ENCODE results near the gene TBCE. TPM values are rescaled to one million over a fixed set of nuclear protein-coding genes. Genes with fewer than 3 reads are reported as not detected.

Gene TBCE
- total and polyA plus RNA-seq, 5 donors from 2014 or later = 13.9 to 21.4 (median 19.7) TPM

DNA sequence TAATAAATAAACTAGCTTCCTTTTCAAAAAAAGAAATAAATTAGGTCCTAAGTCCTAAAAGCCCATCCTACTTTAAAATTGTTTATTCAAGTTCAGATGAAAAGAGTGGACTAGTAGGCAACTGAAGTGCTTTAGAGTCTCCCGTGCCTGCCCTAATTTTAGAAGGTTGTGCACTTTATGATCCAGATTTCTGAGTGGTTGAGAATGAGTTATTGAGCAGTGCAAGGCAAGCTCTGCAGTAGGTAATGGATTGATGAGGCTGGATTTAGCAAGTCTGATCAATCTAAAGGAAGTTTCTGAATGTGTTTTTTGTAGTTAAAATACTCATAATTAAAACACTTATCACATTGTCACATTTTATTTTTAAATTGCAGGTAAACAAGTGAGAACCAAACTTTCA is 25.9 kb upstream of the TBCE start:
- Mint-ChIP-seq H3K4me1 (peaks cover 8 to 33% (median 18%) of the 10 kb centered on the region in 4 donors), H3K4me3 (no peak overlapping the region), H3K27me3 (no peaks in the 10 kb centered on the region), H3K9me3 (no peaks in the 10 kb centered on the region), H3K27ac (peak overlapping the region in 2 of 3 donors; percentile 48 to 56), H3K36me3 (peaks cover 31% of the 10 kb centered on the region)
- Histone ChIP-seq H3K36me3 (ENCODE audit: control insufficient read depth, insufficient read depth, low read length) (peaks cover 31% of the 10 kb centered on the region), H3K9me3 (ENCODE audit: control insufficient read depth in 2 of 2, low read length in 2 of 2) (no peaks in the 10 kb centered on the region), H3K27me3 (ENCODE audit: control insufficient read depth, insufficient read depth, low read length) (no peaks in the 10 kb centered on the region), H3K4me1 (ENCODE audit: control insufficient read depth, insufficient read depth, low read length, poor library complexity, severe bottlenecking) (peaks cover 12% of the 10 kb centered on the region), H3K4me3 (ENCODE audit: low read depth, low read length) (no peak overlapping the region), H3K27ac (ENCODE audit: insufficient read depth, low read length, poor library complexity, severe bottlenecking) (peak overlapping the region; percentile 8)
- ATAC-seq (ENCODE audit: low read depth in 2 of 2) (no peak), DNase-seq (no peak)

DNA sequence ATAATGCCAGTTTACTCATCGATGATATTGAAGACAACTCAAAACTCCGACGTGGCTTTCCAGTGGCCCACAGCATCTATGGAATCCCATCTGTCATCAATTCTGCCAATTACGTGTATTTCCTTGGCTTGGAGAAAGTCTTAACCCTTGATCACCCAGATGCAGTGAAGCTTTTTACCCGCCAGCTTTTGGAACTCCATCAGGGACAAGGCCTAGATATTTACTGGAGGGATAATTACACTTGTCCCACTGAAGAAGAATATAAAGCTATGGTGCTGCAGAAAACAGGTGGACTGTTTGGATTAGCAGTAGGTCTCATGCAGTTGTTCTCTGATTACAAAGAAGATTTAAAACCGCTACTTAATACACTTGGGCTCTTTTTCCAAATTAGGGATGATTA is 25.2 kb upstream of the TBCE start:
- H3K36me3 ChIP-seq (ENCODE audit: control insufficient read depth, insufficient read depth, low read length) = peaks cover 31% of the 10 kb centered on the region
- H3K27me3 Mint-ChIP-seq = no peaks in the 10 kb centered on the region
- no peaks in the 10 kb centered on the region for H3K27me3 ChIP-seq (ENCODE audit: control insufficient read depth, insufficient read depth, low read length)
- ATAC-seq (ENCODE audit: low read depth in 2 of 2) (no peak), DNase-seq (no peak)
- peaks cover 4 to 28% (median 12%) of the 10 kb centered on the region in 4 donors for H3K4me1 Mint-ChIP-seq
- H3K9me3 ChIP-seq (ENCODE audit: control insufficient read depth in 2 of 2, low read length in 2 of 2) = no peaks in the 10 kb centered on the region
- peaks cover 29% of the 10 kb centered on the region for H3K36me3 Mint-ChIP-seq
- H3K4me1 ChIP-seq (ENCODE audit: control insufficient read depth, insufficient read depth, low read length, poor library complexity, severe bottlenecking) = peaks cover 5% of the 10 kb centered on the region
- H3K27ac Mint-ChIP-seq = no peak overlapping the region
- no peaks in the 10 kb centered on the region for H3K9me3 Mint-ChIP-seq
- no peak overlapping the region for H3K4me3 ChIP-seq (ENCODE audit: low read depth, low read length)
- H3K27ac ChIP-seq (ENCODE audit: insufficient read depth, low read length, poor library complexity, severe bottlenecking) = no peak overlapping the region
- no peak overlapping the region for H3K4me3 Mint-ChIP-seq

DNA sequence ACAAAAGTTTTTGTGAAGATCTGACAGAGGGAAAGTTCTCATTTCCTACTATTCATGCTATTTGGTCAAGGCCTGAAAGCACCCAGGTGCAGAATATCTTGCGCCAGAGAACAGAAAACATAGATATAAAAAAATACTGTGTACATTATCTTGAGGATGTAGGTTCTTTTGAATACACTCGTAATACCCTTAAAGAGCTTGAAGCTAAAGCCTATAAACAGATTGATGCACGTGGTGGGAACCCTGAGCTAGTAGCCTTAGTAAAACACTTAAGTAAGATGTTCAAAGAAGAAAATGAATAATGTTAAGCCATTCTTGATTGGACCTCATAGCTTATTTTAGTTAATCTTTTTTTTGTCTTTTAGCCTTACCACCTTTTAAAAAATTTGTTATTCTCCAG is 24.8 kb upstream of the TBCE start:
- H3K4me3 ChIP-seq (ENCODE audit: low read depth, low read length) = no peak overlapping the region
- Mint-ChIP-seq H3K4me3 (no peak overlapping the region), H3K9me3 (no peaks in the 10 kb centered on the region), H3K27ac (no peak overlapping the region), H3K4me1 (peaks cover 0 to 23% (median 10%) of the 10 kb centered on the region in 4 donors), H3K27me3 (no peaks in the 10 kb centered on the region), H3K36me3 (peaks cover 28% of the 10 kb centered on the region)
- H3K4me1 ChIP-seq (ENCODE audit: control insufficient read depth, insufficient read depth, low read length, poor library complexity, severe bottlenecking) = peaks cover under 1% of the 10 kb centered on the region
- DNase-seq (no peak), ATAC-seq (ENCODE audit: low read depth in 2 of 2) (no peak)
- peaks cover 31% of the 10 kb centered on the region for H3K36me3 ChIP-seq (ENCODE audit: control insufficient read depth, insufficient read depth, low read length)
- H3K27ac ChIP-seq (ENCODE audit: insufficient read depth, low read length, poor library complexity, severe bottlenecking) = no peak overlapping the region
- H3K9me3 ChIP-seq (ENCODE audit: control insufficient read depth in 2 of 2, low read length in 2 of 2) = no peaks in the 10 kb centered on the region
- no peaks in the 10 kb centered on the region for H3K27me3 ChIP-seq (ENCODE audit: control insufficient read depth, insufficient read depth, low read length)

DNA sequence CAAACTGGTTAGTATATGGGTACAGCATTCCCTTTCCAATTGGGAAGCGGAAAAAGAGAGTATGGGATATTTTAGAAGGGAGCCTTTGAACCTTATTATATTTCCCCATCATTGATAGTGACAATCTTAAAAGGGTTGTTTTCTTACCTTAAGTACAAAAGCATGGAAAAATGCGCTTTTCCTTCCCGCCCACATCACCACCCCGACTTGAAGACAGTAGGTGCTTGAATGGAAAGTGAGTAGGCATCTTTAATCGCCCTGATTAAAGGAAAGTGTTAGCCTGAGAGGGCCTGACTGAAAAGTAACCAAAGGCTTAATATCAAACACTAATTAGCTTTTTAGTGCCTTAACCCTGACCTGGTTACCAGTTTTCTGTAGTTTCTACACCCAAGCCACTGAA is 23.5 kb upstream of the TBCE start:
- no peaks in the 10 kb centered on the region for H3K9me3 Mint-ChIP-seq
- no peak overlapping the region for H3K4me3 ChIP-seq (ENCODE audit: low read depth, low read length)
- H3K27me3 Mint-ChIP-seq = no peaks in the 10 kb centered on the region
- DNase-seq = no peak
- peaks cover 23% of the 10 kb centered on the region for H3K36me3 ChIP-seq (ENCODE audit: control insufficient read depth, insufficient read depth, low read length)
- H3K4me1 Mint-ChIP-seq = peaks cover 0 to 18% (median 9%) of the 10 kb centered on the region in 4 donors
- no peaks in the 10 kb centered on the region for H3K27me3 ChIP-seq (ENCODE audit: control insufficient read depth, insufficient read depth, low read length)
- ATAC-seq (ENCODE audit: low read depth in 2 of 2) = no peak
- H3K9me3 ChIP-seq (ENCODE audit: control insufficient read depth in 2 of 2, low read length in 2 of 2) = no peaks in the 10 kb centered on the region
- H3K36me3 Mint-ChIP-seq = peaks cover 28% of the 10 kb centered on the region
- no peak overlapping the region for H3K4me3 Mint-ChIP-seq
- H3K4me1 ChIP-seq (ENCODE audit: control insufficient read depth, insufficient read depth, low read length, poor library complexity, severe bottlenecking) = no peaks in the 10 kb centered on the region
- peak overlapping the region in 1 of 3 donors; percentile 56 for H3K27ac Mint-ChIP-seq
- H3K27ac ChIP-seq (ENCODE audit: insufficient read depth, low read length, poor library complexity, severe bottlenecking) = no peak overlapping the region

DNA sequence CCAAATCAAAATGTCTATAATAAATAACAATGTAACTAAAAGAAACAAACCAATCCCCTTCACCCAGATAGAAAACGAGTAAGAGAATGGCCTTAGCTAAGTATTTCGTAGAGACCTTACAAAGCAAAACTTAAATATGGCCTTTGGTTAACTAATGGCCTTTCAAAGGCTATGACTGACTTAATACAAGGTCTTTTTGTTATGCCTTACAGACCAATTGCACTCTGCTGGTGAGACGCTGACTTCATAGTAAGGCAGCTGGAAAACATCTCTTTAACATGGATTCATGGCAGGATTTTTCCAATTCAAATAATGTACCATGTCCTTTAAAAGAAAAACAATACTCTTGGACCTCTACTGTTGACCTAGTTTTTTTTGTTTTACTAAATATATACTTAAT is 15.8 kb upstream of the TBCE start:
- H3K4me3 Mint-ChIP-seq = no peak overlapping the region
- no peak overlapping the region for H3K4me3 ChIP-seq (ENCODE audit: low read depth, low read length)
- no peak overlapping the region for H3K27ac Mint-ChIP-seq
- no peaks in the 10 kb centered on the region for H3K27me3 ChIP-seq (ENCODE audit: control insufficient read depth, insufficient read depth, low read length)
- ATAC-seq (ENCODE audit: low read depth in 2 of 2) = no peak
- DNase-seq = no peak
- no peaks in the 10 kb centered on the region for H3K4me1 Mint-ChIP-seq
- H3K36me3 ChIP-seq (ENCODE audit: control insufficient read depth, insufficient read depth, low read length) = no peaks in the 10 kb centered on the region
- H3K9me3 Mint-ChIP-seq = peaks cover 0 to 2% (median 0%) of the 10 kb centered on the region in 7 donors
- no peaks in the 10 kb centered on the region for H3K4me1 ChIP-seq (ENCODE audit: control insufficient read depth, insufficient read depth, low read length, poor library complexity, severe bottlenecking)
- H3K36me3 Mint-ChIP-seq = peaks cover 3% of the 10 kb centered on the region
- H3K9me3 ChIP-seq (ENCODE audit: control insufficient read depth in 2 of 2, low read length in 2 of 2) = no peaks in the 10 kb centered on the region
- no peaks in the 10 kb centered on the region for H3K27me3 Mint-ChIP-seq
- no peak overlapping the region for H3K27ac ChIP-seq (ENCODE audit: insufficient read depth, low read length, poor library complexity, severe bottlenecking)

DNA sequence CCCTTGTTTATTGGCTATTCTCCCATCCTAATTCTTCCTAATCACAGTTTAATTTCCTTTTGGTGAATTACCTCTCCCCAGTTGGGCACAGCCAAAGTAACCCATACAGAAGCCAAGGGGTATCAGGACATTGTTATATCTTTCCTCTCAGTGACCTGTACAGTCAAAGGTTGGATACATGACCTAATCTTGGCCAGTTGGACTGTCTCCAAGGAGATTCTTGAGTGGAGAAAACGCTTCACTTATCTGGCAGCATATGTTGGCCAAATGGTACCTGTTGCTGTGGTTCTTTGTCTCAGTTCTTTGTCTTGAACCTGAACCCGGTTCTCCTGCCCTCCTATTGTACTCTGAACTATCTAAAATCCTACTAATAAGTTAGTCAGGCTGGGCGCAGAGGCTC is 15.3 kb upstream of the TBCE start:
- DNase-seq (no peak), ATAC-seq (ENCODE audit: low read depth in 2 of 2) (no peak)
- Mint-ChIP-seq H3K27me3 (no peaks in the 10 kb centered on the region), H3K4me1 (no peaks in the 10 kb centered on the region), H3K27ac (no peak overlapping the region), H3K36me3 (no peaks in the 10 kb centered on the region), H3K4me3 (no peak overlapping the region), H3K9me3 (peaks cover 0 to 2% (median 0%) of the 10 kb centered on the region in 7 donors)
- H3K27ac ChIP-seq (ENCODE audit: insufficient read depth, low read length, poor library complexity, severe bottlenecking) = no peak overlapping the region
- no peaks in the 10 kb centered on the region for H3K36me3 ChIP-seq (ENCODE audit: control insufficient read depth, insufficient read depth, low read length)
- H3K4me3 ChIP-seq (ENCODE audit: low read depth, low read length) = no peak overlapping the region
- no peaks in the 10 kb centered on the region for H3K9me3 ChIP-seq (ENCODE audit: control insufficient read depth in 2 of 2, low read length in 2 of 2)
- no peaks in the 10 kb centered on the region for H3K27me3 ChIP-seq (ENCODE audit: control insufficient read depth, insufficient read depth, low read length)
- no peaks in the 10 kb centered on the region for H3K4me1 ChIP-seq (ENCODE audit: control insufficient read depth, insufficient read depth, low read length, poor library complexity, severe bottlenecking)

DNA sequence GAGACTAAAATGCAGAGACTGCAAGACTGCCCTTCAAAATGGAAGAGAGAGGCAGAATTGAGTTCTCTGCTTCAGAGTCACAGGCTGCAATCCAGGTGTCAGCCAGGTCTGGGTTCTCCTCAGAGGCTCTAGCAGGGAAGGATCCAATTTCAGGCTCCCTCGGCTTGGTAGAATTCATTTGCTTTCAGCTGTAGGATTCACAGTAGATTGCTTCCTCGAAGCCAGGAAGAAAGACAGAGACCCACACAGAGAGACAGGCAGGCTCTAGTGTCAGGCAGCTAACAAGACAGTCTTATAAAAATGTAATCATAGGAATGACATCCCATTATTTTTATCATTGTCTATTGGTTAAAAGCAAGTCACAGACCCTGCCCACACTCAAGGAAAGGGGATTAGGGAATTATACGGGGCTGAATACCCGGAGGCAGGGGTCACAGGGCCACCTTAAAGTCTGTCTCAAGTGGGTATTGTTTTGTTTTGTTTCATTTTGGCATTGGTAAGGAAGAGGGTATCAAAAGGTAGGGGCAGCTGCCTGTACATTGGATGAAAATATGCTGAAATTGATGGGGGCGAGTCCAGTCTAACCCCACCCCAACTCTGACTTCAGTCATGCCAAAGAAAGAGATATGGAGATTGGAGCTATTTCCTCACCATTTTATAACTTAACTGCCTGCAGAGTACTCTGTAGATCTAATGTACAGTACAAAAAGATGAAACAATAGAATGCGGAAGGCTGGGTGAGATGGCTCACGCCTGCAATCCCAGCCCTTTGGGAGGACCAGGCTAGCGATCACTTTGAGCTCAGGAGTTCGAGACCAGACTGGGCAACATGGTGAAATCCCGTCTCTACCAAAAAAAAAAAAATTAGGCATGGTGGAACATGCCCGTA is 9.5 kb upstream of the TBCE start:
- DNase-seq (no peak), ATAC-seq (ENCODE audit: low read depth in 2 of 2) (no peak)
- no peaks in the 10 kb centered on the region for H3K4me1 Mint-ChIP-seq
- peaks cover 0 to 2% (median 0%) of the 10 kb centered on the region in 7 donors for H3K9me3 Mint-ChIP-seq
- H3K27ac Mint-ChIP-seq = no peak overlapping the region
- no peaks in the 10 kb centered on the region for H3K36me3 Mint-ChIP-seq
- Histone ChIP-seq H3K4me1 (ENCODE audit: control insufficient read depth, insufficient read depth, low read length, poor library complexity, severe bottlenecking) (no peaks in the 10 kb centered on the region), H3K27me3 (ENCODE audit: control insufficient read depth, insufficient read depth, low read length) (no peaks in the 10 kb centered on the region), H3K4me3 (ENCODE audit: low read depth, low read length) (no peak overlapping the region), H3K36me3 (ENCODE audit: control insufficient read depth, insufficient read depth, low read length) (no peaks in the 10 kb centered on the region), H3K27ac (ENCODE audit: insufficient read depth, low read length, poor library complexity, severe bottlenecking) (no peak overlapping the region), H3K9me3 (ENCODE audit: control insufficient read depth in 2 of 2, low read length in 2 of 2) (no peaks in the 10 kb centered on the region)
- H3K4me3 Mint-ChIP-seq = no peak overlapping the region
- H3K27me3 Mint-ChIP-seq = peaks cover 8% of the 10 kb centered on the region

DNA sequence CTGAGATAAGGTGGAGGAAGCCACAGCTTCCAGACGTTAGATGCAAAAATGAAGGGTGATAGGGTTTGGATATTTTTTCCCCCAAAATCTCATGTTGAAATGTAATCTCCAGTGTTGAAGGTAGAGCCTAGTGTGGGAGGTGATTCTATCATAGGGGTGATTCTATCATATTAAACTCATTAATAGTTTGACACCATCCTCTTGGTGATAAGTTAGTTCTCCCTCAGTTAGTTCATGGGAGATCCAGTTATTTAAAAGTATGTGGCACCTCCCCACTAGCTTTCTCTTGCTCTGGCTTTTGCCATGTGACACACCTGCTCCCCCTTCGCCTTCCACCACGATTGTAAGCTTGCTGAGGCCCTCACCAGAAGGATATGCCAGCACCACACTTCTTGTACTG is 8.3 kb upstream of the TBCE start:
- Histone ChIP-seq H3K9me3 (ENCODE audit: control insufficient read depth in 2 of 2, low read length in 2 of 2) (no peaks in the 10 kb centered on the region), H3K27ac (ENCODE audit: insufficient read depth, low read length, poor library complexity, severe bottlenecking) (no peak overlapping the region), H3K27me3 (ENCODE audit: control insufficient read depth, insufficient read depth, low read length) (no peaks in the 10 kb centered on the region), H3K36me3 (ENCODE audit: control insufficient read depth, insufficient read depth, low read length) (no peaks in the 10 kb centered on the region), H3K4me1 (ENCODE audit: control insufficient read depth, insufficient read depth, low read length, poor library complexity, severe bottlenecking) (no peaks in the 10 kb centered on the region), H3K4me3 (ENCODE audit: low read depth, low read length) (no peak overlapping the region)
- H3K27me3 Mint-ChIP-seq = peaks cover 8% of the 10 kb centered on the region
- ATAC-seq (ENCODE audit: low read depth in 2 of 2) = no peak
- no peak for DNase-seq
- H3K27ac Mint-ChIP-seq = no peak overlapping the region
- no peaks in the 10 kb centered on the region for H3K4me1 Mint-ChIP-seq
- no peaks in the 10 kb centered on the region for H3K36me3 Mint-ChIP-seq
- no peak overlapping the region for H3K4me3 Mint-ChIP-seq
- peaks cover 0 to 2% (median 0%) of the 10 kb centered on the region in 7 donors for H3K9me3 Mint-ChIP-seq

Data from CD4-positive, CD25-positive, alpha-beta regulatory T cell (primary cell).